WTC11 (cell line): ENCODE results near the gene UCHL3. TPM values are rescaled to one million over a fixed set of nuclear protein-coding genes. Genes with fewer than 3 reads are reported as not detected.

Source experiments
- ATAC-seq: fragments of 200-7000 bp; cut with Tn5 transposase; 2 replicates; pipeline ENCODE4 v1.10.0; 2021; ENCODE audit warnings: mild to moderate bottlenecking, moderate library complexity
- CTCF ChIA-PET: fragments of 300-600 bp; sonication (Branson Sonifier 250); formaldehyde crosslinking; loops from one replicate; lab custom pipeline; 2021; ENCODE audit warnings: antibody characterized with exemption; lab: Charles Lee
- POLR2A ChIA-PET: fragments of 350-600 bp; sonication (Branson Sonifier 250); formaldehyde crosslinking; loops from one replicate; lab custom pipeline; 2021; ENCODE audit warnings: antibody characterized with exemption; lab: Charles Lee
- DNase-seq: peaks from one replicate; pipeline ENCODE4 v3.0.0; 2021; ENCODE audit warnings: low spot score
- H3K27ac Mint-ChIP-seq: 2 replicates; pipeline ENCODE4 v1.8.0; 2021; ENCODE audit warnings: mixed read lengths
- H3K27me3 Mint-ChIP-seq: 2 replicates; pipeline ENCODE4 v1.8.0; 2021; ENCODE audit warnings: low read depth, mild to moderate bottlenecking, moderate library complexity, mixed read lengths
- H3K36me3 Mint-ChIP-seq: 2 replicates; pipeline ENCODE4 v1.8.0; 2021; ENCODE audit warnings: mixed read lengths
- H3K4me1 Mint-ChIP-seq: 2 replicates; pipeline ENCODE4 v1.8.0; 2022; ENCODE audit warnings: mixed read lengths
- H3K4me3 Mint-ChIP-seq: 2 replicates; pipeline ENCODE4 v1.8.0; 2021; ENCODE audit warnings: mild to moderate bottlenecking, moderate library complexity, mixed read lengths
- H3K9me3 Mint-ChIP-seq: 2 replicates; pipeline ENCODE4 v1.8.0; 2021; ENCODE audit warnings: mixed read lengths
- ETV6 ChIP-seq: sonication (generic); formaldehyde crosslinking; IDR thresholded peaks from 2 replicates; pipeline ENCODE4 v1.8.1; 2022; ENCODE audit warnings: mild to moderate bottlenecking, missing genetic modification reagents
- FOXK1 ChIP-seq: sonication (generic); formaldehyde crosslinking; IDR thresholded peaks from 2 replicates; pipeline ENCODE4 v1.8.0; 2022; ENCODE audit warnings: mild to moderate bottlenecking, moderate library complexity, missing genetic modification reagents
- FOXP1 ChIP-seq: sonication (generic); formaldehyde crosslinking; IDR thresholded peaks from 2 replicates; pipeline ENCODE4 v1.8.0; 2022; ENCODE audit warnings: missing genetic modification reagents, mild to moderate bottlenecking, moderate library complexity, borderline replicate concordance
- IRF2 ChIP-seq: sonication (generic); formaldehyde crosslinking; IDR thresholded peaks from 2 replicates; pipeline ENCODE4 v1.8.0; 2022; ENCODE audit warnings: low read depth, missing genetic modification reagents, borderline replicate concordance
- NFYB ChIP-seq: sonication (generic); formaldehyde crosslinking; conservative IDR thresholded peaks from 2 replicates; pipeline ENCODE4 v1.8.0; 2022; ENCODE audit warnings: low read depth, missing genetic modification reagents
- OVOL2 ChIP-seq: fragments of 250-450 bp; sonication (Bioruptor Pico); IDR thresholded peaks from 2 replicates; pipeline ENCODE4 v1.9.0; 2021; ENCODE audit warnings: mild to moderate bottlenecking, borderline replicate concordance
- SP1 ChIP-seq: sonication (generic); formaldehyde crosslinking; conservative IDR thresholded peaks from 2 replicates; pipeline ENCODE4 v1.8.1; 2022; ENCODE audit warnings: missing genetic modification reagents
- ZNF263 ChIP-seq: sonication (generic); formaldehyde crosslinking; IDR thresholded peaks from 2 replicates; pipeline ENCODE4 v1.8.1; 2022; ENCODE audit warnings: low read depth, mild to moderate bottlenecking, moderate library complexity, missing genetic modification reagents
- total RNA-seq: library from RNA; stranded (reverse); gene quantifications from 3 replicates; pipeline ENCODE4 v1.2.3, GENCODE V29; 2021
- TF ChIP-seq, protein P1 (sequence below): sonication (generic); formaldehyde crosslinking; IDR thresholded peaks from 2 replicates; pipeline ENCODE4 v1.8.1; 2023; ENCODE audit warnings: mild to moderate bottlenecking, moderate library complexity, missing genetic modification reagents
- TF ChIP-seq, protein P2 (sequence below): sonication (generic); formaldehyde crosslinking; IDR thresholded peaks from 2 replicates; pipeline ENCODE4 v1.8.0; 2023; ENCODE audit warnings: missing genetic modification reagents
- TF ChIP-seq, protein P3 (sequence below): sonication (generic); formaldehyde crosslinking; IDR thresholded peaks from 2 replicates; pipeline ENCODE4 v1.8.1; 2023; ENCODE audit warnings: mild to moderate bottlenecking, missing genetic modification reagents, moderate library complexity
- TF ChIP-seq, protein P4 (sequence below): sonication (generic); formaldehyde crosslinking; conservative IDR thresholded peaks from 2 replicates; pipeline ENCODE4 v1.8.1; 2022; ENCODE audit warnings: mild to moderate bottlenecking, missing genetic modification reagents
- TF ChIP-seq, protein P5 (sequence below): sonication (generic); formaldehyde crosslinking; IDR thresholded peaks from 2 replicates; pipeline ENCODE4 v1.8.0; 2023; ENCODE audit warnings: missing genetic modification reagents, mild to moderate bottlenecking, borderline replicate concordance

Gene UCHL3
- total RNA-seq, 1 experiment from 2014 or later = 46.9 TPM

DNA sequence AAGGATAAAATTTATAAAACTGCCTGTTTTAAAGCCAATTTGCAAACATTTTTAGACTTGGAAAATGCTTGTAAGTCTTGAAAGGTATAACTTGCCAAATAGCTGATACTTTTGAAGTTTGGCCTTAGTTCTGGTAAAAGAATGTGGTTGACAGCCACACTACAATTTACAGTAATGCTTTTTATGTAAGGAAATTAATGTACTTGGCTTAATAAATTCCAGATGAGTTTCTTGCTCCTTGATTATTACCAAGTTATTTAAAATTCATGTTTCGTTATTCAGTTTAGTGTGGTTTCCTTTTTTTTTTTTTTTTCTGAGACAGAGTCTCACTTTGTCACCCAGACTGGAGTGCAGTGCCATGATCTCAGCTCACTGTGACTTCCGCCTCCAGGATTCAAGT is 101.4 kb downstream of the UCHL3 start:
- no peaks in the 10 kb centered on the region for H3K4me1 Mint-ChIP-seq
- H3K27ac Mint-ChIP-seq = no peak overlapping the region
- DNase-seq (no peak), ATAC-seq (no peak)
- TF ChIP-seq, protein P1, sequence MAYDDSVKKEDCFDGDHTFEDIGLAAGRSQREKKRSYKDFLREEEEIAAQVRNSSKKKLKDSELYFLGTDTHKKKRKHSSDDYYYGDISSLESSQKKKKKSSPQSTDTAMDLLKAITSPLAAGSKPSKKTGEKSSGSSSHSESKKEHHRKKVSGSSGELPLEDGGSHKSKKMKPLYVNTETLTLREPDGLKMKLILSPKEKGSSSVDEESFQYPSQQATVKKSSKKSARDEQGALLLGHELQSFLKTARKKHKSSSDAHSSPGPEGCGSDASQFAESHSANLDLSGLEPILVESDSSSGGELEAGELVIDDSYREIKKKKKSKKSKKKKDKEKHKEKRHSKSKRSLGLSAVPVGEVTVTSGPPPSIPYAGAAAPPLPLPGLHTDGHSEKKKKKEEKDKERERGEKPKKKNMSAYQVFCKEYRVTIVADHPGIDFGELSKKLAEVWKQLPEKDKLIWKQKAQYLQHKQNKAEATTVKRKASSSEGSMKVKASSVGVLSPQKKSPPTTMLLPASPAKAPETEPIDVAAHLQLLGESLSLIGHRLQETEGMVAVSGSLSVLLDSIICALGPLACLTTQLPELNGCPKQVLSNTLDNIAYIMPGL = no peak
- TF ChIP-seq OVOL2 (CRISPR knock-in tag) (no peak), IRF2 (CRISPR knock-in tag) (no peak), FOXK1 (CRISPR knock-in tag) (no peak), ETV6 (no peak), SP1 (no peak), ZNF263 (no peak)
- TF ChIP-seq, protein P2, sequence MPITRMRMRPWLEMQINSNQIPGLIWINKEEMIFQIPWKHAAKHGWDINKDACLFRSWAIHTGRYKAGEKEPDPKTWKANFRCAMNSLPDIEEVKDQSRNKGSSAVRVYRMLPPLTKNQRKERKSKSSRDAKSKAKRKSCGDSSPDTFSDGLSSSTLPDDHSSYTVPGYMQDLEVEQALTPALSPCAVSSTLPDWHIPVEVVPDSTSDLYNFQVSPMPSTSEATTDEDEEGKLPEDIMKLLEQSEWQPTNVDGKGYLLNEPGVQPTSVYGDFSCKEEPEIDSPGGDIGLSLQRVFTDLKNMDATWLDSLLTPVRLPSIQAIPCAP (CRISPR knock-in tag) = no peak
- TF ChIP-seq, protein P3, sequence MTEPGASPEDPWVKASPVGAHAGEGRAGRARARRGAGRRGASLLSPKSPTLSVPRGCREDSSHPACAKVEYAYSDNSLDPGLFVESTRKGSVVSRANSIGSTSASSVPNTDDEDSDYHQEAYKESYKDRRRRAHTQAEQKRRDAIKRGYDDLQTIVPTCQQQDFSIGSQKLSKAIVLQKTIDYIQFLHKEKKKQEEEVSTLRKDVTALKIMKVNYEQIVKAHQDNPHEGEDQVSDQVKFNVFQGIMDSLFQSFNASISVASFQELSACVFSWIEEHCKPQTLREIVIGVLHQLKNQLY = no peak
- TF ChIP-seq, protein P4, sequence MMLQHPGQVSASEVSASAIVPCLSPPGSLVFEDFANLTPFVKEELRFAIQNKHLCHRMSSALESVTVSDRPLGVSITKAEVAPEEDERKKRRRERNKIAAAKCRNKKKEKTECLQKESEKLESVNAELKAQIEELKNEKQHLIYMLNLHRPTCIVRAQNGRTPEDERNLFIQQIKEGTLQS (CRISPR knock-in tag) = no peak
- TF ChIP-seq, protein P5, sequence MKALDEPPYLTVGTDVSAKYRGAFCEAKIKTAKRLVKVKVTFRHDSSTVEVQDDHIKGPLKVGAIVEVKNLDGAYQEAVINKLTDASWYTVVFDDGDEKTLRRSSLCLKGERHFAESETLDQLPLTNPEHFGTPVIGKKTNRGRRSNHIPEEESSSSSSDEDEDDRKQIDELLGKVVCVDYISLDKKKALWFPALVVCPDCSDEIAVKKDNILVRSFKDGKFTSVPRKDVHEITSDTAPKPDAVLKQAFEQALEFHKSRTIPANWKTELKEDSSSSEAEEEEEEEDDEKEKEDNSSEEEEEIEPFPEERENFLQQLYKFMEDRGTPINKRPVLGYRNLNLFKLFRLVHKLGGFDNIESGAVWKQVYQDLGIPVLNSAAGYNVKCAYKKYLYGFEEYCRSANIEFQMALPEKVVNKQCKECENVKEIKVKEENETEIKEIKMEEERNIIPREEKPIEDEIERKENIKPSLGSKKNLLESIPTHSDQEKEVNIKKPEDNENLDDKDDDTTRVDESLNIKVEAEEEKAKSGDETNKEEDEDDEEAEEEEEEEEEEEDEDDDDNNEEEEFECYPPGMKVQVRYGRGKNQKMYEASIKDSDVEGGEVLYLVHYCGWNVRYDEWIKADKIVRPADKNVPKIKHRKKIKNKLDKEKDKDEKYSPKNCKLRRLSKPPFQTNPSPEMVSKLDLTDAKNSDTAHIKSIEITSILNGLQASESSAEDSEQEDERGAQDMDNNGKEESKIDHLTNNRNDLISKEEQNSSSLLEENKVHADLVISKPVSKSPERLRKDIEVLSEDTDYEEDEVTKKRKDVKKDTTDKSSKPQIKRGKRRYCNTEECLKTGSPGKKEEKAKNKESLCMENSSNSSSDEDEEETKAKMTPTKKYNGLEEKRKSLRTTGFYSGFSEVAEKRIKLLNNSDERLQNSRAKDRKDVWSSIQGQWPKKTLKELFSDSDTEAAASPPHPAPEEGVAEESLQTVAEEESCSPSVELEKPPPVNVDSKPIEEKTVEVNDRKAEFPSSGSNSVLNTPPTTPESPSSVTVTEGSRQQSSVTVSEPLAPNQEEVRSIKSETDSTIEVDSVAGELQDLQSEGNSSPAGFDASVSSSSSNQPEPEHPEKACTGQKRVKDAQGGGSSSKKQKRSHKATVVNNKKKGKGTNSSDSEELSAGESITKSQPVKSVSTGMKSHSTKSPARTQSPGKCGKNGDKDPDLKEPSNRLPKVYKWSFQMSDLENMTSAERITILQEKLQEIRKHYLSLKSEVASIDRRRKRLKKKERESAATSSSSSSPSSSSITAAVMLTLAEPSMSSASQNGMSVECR (CRISPR knock-in tag) = no peak
- no peaks in the 10 kb centered on the region for H3K9me3 Mint-ChIP-seq
- no peaks in the 10 kb centered on the region for H3K27me3 Mint-ChIP-seq
- CTCF ChIA-PET = no interaction called here
- POLR2A ChIA-PET = interaction anchor here (0.6 kb wide), 1 partner anchor 428 kb away, joined by 3 read pairs; no protein-coding TSS in a partner anchor
- H3K36me3 Mint-ChIP-seq = no peaks in the 10 kb centered on the region
- no peak overlapping the region for H3K4me3 Mint-ChIP-seq

DNA sequence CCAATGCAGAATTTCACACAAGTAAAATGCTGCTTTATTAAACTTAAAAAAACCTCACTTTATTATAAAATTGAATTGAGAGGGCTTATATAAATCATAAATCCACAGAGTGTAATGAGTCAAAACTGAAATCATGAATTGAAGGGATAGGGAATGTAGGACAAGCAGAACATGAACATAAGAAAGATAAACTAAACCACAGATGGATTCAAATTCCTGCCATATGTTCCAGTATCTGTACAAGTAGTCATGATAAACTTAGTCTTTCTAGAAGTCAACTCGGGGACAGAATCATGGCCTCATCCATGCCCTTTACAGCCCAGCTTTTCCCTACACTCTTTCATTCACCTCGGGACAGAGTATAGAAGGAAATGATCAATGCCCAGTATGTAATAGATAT is 103.1 kb downstream of the UCHL3 start:
- POLR2A ChIA-PET = no interaction called here

More for the DNA sequence above, 103.1 kb downstream of the UCHL3 start:
- no peak for DNase-seq
- H3K27ac Mint-ChIP-seq = no peak overlapping the region
- no peaks in the 10 kb centered on the region for H3K36me3 Mint-ChIP-seq
- no peaks in the 10 kb centered on the region for H3K27me3 Mint-ChIP-seq
- no peaks in the 10 kb centered on the region for H3K9me3 Mint-ChIP-seq
- no peaks in the 10 kb centered on the region for H3K4me1 Mint-ChIP-seq
- no peak overlapping the region for H3K4me3 Mint-ChIP-seq
- TF ChIP-seq SP1 = no peak
- no peak for TF ChIP-seq FOXP1
- TF ChIP-seq OVOL2 (CRISPR knock-in tag) = no peak
- no peak for TF ChIP-seq NFYB (CRISPR knock-in tag)
- TF ChIP-seq, all 79 proteins: peak for 0
- CTCF ChIA-PET = no interaction called here
- no peak for ATAC-seq

Other genes with a start within 250 kb of the UCHL3 start
- gene TBC1D4, start 67.6 kb upstream of the UCHL3 start, total RNA-seq = 30.1 to 37.1 TPM (median 30.4 TPM) in 3 replicates
- gene COMMD6, start 11.9 kb upstream of the UCHL3 start, total RNA-seq = 94.6 to 136 TPM (median 124 TPM) in 3 replicates
- gene LMO7, start 86.5 kb downstream of the UCHL3 start, total RNA-seq = 15.6 to 18.5 TPM (median 17.4 TPM) in 3 replicates